Endothelial cell of hepatic sinusoid (primary cell): Measurements from ENCODE around the gene PNPLA7.

Experiments
- in situ Hi-C: cut with HindIII; loops from 2 replicates; pipeline ENCODE4 v1.10.0; 2017; ENCODE audit warnings: low sequenced_read_pairs

Gene PNPLA7

GRCh38 chr9:137427454-137428310, 122.5 kb downstream of the PNPLA7 start:
- in situ Hi-C loops: no loop called here

DNA sequence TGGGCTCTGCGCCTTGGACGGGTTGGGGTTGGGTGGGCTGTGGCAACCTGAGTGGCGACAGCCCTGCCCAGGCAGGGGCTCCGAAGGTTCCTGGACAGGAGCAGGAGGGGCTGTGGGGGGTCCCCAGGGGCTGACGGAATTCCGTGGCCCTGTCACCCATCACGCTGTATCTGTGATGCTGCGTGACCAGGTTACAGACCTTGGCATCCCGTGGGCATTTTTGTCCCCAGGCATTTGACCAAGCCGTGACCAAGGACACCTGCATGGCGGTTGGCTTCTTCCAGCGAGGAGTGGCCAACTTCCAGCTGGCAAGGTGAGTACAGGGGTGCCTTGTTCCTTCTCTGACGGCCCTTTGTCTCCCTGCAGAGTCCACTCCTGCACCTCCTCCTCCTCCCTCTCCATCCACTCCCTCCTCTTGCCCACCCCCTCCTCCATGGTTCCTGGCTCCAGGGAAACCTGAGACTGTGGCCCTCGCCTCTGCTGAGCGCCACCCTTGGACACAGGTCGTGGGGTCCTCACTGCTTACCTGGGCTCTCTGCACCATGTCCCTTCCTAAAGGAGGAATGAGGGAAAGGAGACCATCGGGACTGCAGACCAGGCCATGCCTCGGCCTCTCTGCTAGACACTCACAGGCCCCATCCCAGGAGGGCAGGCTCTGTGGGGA, 124.1 kb downstream of the PNPLA7 start:
- in situ Hi-C loops: no loop called here

GRCh38 chr9:137423514-137424291, 126.5 kb downstream of the PNPLA7 start:
- in situ Hi-C loops: no loop called here

- in situ Hi-C loops: no loop called here
These were observed 127.3 kb downstream of the PNPLA7 start, which contains the start of the genes EXD3 and NOXA1 for GRCh38 chr9:137422604-137423513. Gene EXD3 (minus strand): TSS chr9:137423162. CDS start chr9:137395357, 27,805 bp downstream. Gene NOXA1 (plus strand): TSS chr9:137423393. CDS start chr9:137423530, 137 bp downstream.

- in situ Hi-C loops: no loop called here
These were observed 128.2 kb downstream of the PNPLA7 start for GRCh38 chr9:137421838-137422603.

GRCh38 chr9:137417161-137418021, 132.8 kb downstream of the PNPLA7 start:
- in situ Hi-C loops: loop anchor here (5.0 to 10.0 kb wide), 3 partner anchors 53 to 135 kb away; no protein-coding TSS in a partner anchor

DNA sequence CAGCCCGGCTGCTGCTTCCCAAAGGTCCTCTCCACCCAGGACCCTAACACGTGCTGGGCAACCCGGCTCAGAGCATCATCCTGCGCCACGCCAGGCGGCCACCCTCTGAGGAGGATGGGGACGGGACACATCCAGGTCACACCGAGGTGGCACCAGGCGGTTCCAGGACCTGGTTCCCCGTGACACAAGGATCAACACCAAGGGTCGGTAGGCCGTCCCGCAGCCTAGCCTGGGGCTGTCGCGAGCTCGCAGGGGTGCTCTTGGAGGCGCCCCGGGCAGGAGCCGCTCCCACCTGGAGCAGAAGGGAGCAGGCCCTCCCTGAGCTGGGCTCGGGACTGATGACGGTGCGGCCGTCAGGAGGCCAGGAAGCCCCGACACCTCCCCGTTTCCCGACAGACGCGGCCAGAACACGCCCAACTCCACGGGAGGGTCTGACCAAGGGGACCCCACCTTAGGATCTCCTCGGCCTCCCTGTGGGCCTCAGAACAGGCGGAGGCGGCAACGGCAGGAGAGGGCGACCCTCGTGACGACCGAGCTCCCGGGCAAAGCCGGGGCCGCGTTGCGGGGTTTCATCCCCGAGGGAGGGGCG, 133.5 kb downstream of the PNPLA7 start:
- in situ Hi-C loops: loop anchor here (5.0 to 10.0 kb wide), 3 partner anchors 52 to 134 kb away; no protein-coding TSS in a partner anchor

GRCh38 chr9:137416006-137416562, 134.1 kb downstream of the PNPLA7 start:
- in situ Hi-C loops: loop anchor here (5.0 to 10.0 kb wide), 3 partner anchors 51 to 134 kb away; no protein-coding TSS in a partner anchor

DNA sequence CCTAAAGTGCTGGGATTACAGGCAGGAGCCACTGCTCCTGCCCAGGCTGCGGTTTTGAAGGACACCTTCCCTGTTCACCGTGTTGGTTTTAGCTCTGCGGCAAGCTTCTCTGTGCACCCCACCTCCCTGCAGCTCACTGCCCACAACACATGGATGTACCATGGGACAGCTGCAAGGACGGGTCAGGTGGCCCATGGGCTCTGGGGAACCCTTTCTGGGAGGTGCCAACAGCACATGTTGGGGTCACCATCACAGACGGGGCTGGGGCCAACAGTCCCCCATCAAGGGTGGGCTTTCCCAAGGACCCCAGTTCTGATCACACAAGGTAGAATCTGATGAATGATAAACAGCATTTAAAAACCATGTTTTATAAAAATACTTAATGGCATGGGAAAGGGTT, 134.8 kb downstream of the PNPLA7 start:
- in situ Hi-C loops: loop anchor here (5.0 to 10.0 kb wide), 3 partner anchors 51 to 133 kb away; no protein-coding TSS in a partner anchor

- in situ Hi-C loops: loop anchor here (10.0 kb wide), 2 partner anchors 48 to 98 kb away; no protein-coding TSS in a partner anchor
These were observed 137.8 kb downstream of the PNPLA7 start for GRCh38 chr9:137412431-137412830.

DNA sequence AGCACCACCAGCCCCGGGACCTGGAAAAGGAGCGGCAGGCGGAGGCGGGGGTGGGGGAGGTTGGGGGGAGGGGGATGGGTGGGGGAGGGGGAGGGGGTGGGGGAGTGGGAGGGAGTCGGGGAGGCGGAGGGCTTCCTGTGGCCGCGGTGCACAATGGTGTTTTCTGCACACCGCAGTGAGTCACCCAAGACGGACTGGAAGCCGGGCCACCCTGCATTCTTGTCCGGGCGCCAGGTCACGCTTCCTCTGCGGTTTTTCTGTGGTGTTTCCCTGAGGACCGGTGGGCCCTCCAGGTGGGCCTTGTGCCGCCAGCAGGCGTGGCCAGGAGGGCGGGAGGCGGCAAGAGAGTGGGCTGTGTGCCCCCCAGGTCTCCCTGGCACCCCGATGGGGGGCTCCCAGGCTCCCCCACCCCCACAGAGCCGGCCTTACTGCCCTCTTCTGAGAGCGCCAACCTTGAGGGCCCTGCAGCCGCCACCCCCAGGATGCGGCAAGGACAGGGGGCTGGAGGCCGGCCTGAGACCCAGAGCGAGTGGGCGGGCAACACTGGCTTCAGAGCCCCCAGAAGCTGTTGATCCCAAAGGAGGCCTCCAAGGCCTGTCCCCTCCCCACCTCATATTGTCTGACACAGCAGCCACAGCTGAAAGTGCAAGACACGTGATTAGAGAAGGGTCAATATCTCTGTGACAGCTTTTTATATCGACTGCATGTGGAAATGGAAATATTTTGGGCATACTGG, 138.4 kb downstream of the PNPLA7 start:
- in situ Hi-C loops: loop anchor here (10.0 kb wide), 2 partner anchors 47 to 97 kb away; no protein-coding TSS in a partner anchor

- in situ Hi-C loops: loop anchor here (10.0 kb wide), 2 partner anchors 46 to 96 kb away; no protein-coding TSS in a partner anchor
These were observed 138.9 kb downstream of the PNPLA7 start for GRCh38 chr9:137411260-137411644.

- in situ Hi-C loops: loop anchor here (10.0 kb wide), 2 partner anchors 46 to 96 kb away; no protein-coding TSS in a partner anchor
These were observed 139.3 kb downstream of the PNPLA7 start for GRCh38 chr9:137410891-137411249.

- in situ Hi-C loops: loop anchor here (10.0 kb wide), 2 partner anchors 46 to 96 kb away; no protein-coding TSS in a partner anchor
These were observed 139.8 kb downstream of the PNPLA7 start for GRCh38 chr9:137410236-137410890.
